SK-N-SH (cell line): ENCODE measurements around the gene NUTF2. TPM values are rescaled to one million over a fixed set of nuclear protein-coding genes. Genes with fewer than 3 reads are reported as not detected.

Experiments used
- CTCF ChIA-PET: fragments of 300-600, 350-600 bp; formaldehyde crosslinking; extraction: SDS; loops from one replicate; lab custom pipeline; 2021; lab: Yijun Ruan, JAX
- POLR2A ChIA-PET: fragments of 350-600 bp; sonication (Branson Sonifier 250); formaldehyde crosslinking; extraction: SDS; loops from one replicate; lab custom pipeline; 2020; ENCODE audit warnings: antibody characterized with exemption, inconsistent platforms; lab: Yijun Ruan, JAX
- DNase-seq: peaks from one replicate; pipeline ENCODE4 v3.0.0; 2012
- H2AFZ ChIP-seq: fragments of 200-600 bp; sonication (generic); 2 replicates; pipeline ENCODE4 v1.8.1; 2016; ENCODE audit warnings: antibody characterized with exemption, mild to moderate bottlenecking, low read depth
- H3F3A ChIP-seq: fragments of 200-600 bp; sonication (generic); replicated peaks from 2 replicates; pipeline ENCODE3; 2016; ENCODE audit warnings: antibody characterized with exemption, mild to moderate bottlenecking; ENCODE audit not compliant: insufficient read depth
- H3K27ac ChIP-seq, 2 experiments: fragments of 200-500 bp in 1 of 2; fragments of 200-600 bp in 1 of 2; sonication (Bioruptor generic) in 1 of 2; sonication (generic), shearing (Covaris generic) in 1 of 2; 2 replicates each; pipeline versions ENCODE4 v1.5.1 to v1.6.1; 2014 to 2016; ENCODE audit warnings: low read depth in 2 of 2, inconsistent platforms in 1 of 2, low read length in 1 of 2, mild to moderate bottlenecking in 1 of 2, mixed read lengths in 1 of 2
- H3K27me3 ChIP-seq: fragments of 200-600 bp; sonication (generic), shearing (Covaris generic); 2 replicates; pipeline ENCODE4 v1.6.1; 2016; ENCODE audit warnings: mixed run types; ENCODE audit not compliant: insufficient read depth
- H3K36me3 ChIP-seq, 2 experiments: fragments of 200-500 bp in 1 of 2; fragments of 200-600 bp in 1 of 2; sonication (Bioruptor generic) in 1 of 2; sonication (generic) in 1 of 2; replicated peaks in 1 of 2; 2 replicates each; pipeline versions ENCODE3 to v1.5.1; 2014 to 2016; ENCODE audit warnings: low read length in 1 of 2, mild to moderate bottlenecking in 1 of 2; ENCODE audit not compliant: insufficient read depth in 2 of 2, control insufficient read depth in 1 of 2
- H3K4me1 ChIP-seq, 2 experiments: fragments of 200-500 bp in 1 of 2; fragments of 200-600 bp in 1 of 2; sonication (Bioruptor generic) in 1 of 2; sonication (generic), shearing (Covaris generic) in 1 of 2; 2 replicates each; pipeline versions ENCODE4 v1.5.1 to v1.6.1; 2014 to 2016; ENCODE audit warnings: low read depth in 1 of 2, low read length in 1 of 2, mixed run types in 1 of 2; ENCODE audit not compliant: insufficient read depth in 2 of 2, control insufficient read depth in 1 of 2
- H3K4me2 ChIP-seq: fragments of 200-600 bp; sonication (generic), shearing (Covaris generic); 2 replicates; pipeline ENCODE4 v1.6.1; 2017; ENCODE audit warnings: mixed run types
- H3K4me3 ChIP-seq, 2 experiments: fragments of 200-500 bp in 1 of 2; fragments of 200-600 bp in 1 of 2; sonication (Bioruptor generic) in 1 of 2; sonication (generic), shearing (Covaris generic) in 1 of 2; 2 replicates each; pipeline versions ENCODE4 v1.5.1 to v1.8.1; 2014 to 2016; ENCODE audit warnings: low read depth in 2 of 2, inconsistent platforms in 1 of 2, low read length in 1 of 2, mild to moderate bottlenecking in 1 of 2, mixed read lengths in 1 of 2, moderate library complexity in 1 of 2
- H3K79me2 ChIP-seq: fragments of 200-600 bp; sonication (generic); 2 replicates; pipeline ENCODE4 v1.8.1; 2017; ENCODE audit warnings: mild to moderate bottlenecking; ENCODE audit not compliant: insufficient read depth
- H3K9ac ChIP-seq: fragments of 200-600 bp; sonication (generic); 2 replicates; pipeline ENCODE4 v1.6.1; 2017; ENCODE audit warnings: mixed run types
- H3K9me2 ChIP-seq: fragments of 200-600 bp; sonication (generic); 2 replicates; pipeline ENCODE4 v1.6.1; 2017; ENCODE audit warnings: mixed run types
- H3K9me3 ChIP-seq: fragments of 200-600 bp; sonication (generic); 2 replicates; pipeline ENCODE4 v1.6.1; 2017; ENCODE audit warnings: mixed run types, mild to moderate bottlenecking, moderate library complexity
- H4K20me1 ChIP-seq: fragments of 200-600 bp; sonication (generic); 2 replicates; pipeline ENCODE4 v1.6.1; 2017; ENCODE audit warnings: mild to moderate bottlenecking, mixed run types; ENCODE audit not compliant: insufficient read depth
- ELF1 ChIP-seq: IDR thresholded peaks from 2 replicates; pipeline ENCODE4 v1.4.0; 2012
- FOXM1 ChIP-seq: IDR thresholded peaks from 2 replicates; pipeline ENCODE4 v1.4.0; 2012; ENCODE audit warnings: low read depth, mild to moderate bottlenecking
- GATA2 ChIP-seq: sonication (generic); formaldehyde crosslinking; IDR thresholded peaks from 2 replicates; pipeline ENCODE4 v1.5.0; 2020; ENCODE audit warnings: mild to moderate bottlenecking, missing genetic modification reagents
- JUND ChIP-seq: IDR thresholded peaks from 2 replicates; pipeline ENCODE4 v1.4.0; 2012
- NFIC ChIP-seq: IDR thresholded peaks from 2 replicates; pipeline ENCODE4 v1.4.0; 2012; ENCODE audit warnings: borderline replicate concordance
- POLR2AphosphoS5 ChIP-seq: IDR thresholded peaks from 2 replicates; pipeline ENCODE4 v1.6.1; 2012; ENCODE audit warnings: low read depth, low read length
- RCOR1 ChIP-seq: fragments of 150-350 bp; IDR thresholded peaks from 2 replicates; pipeline ENCODE4 v1.6.1; 2017; ENCODE audit warnings: antibody characterized with exemption, low read length
- RFX5 ChIP-seq: IDR thresholded peaks from 2 replicates; pipeline ENCODE4 v1.6.1; 2012; ENCODE audit warnings: mild to moderate bottlenecking, improper control_type of control experiment, low read length
- SIN3A ChIP-seq: IDR thresholded peaks from 2 replicates; pipeline ENCODE4 v1.6.1; 2012; ENCODE audit warnings: low read depth, mild to moderate bottlenecking, low read length, moderate library complexity, borderline replicate concordance
- SMC3 ChIP-seq: IDR thresholded peaks from 2 replicates; pipeline ENCODE4 v1.6.1; 2012; ENCODE audit warnings: low read depth, low read length, improper control_type of control experiment
- TAF1 ChIP-seq: IDR thresholded peaks from 2 replicates; pipeline ENCODE4 v1.6.1; 2012; ENCODE audit warnings: low read depth, mild to moderate bottlenecking, low read length, moderate library complexity, borderline replicate concordance
- TCF12 ChIP-seq: IDR thresholded peaks from 2 replicates; pipeline ENCODE4 v1.4.0; 2012
- YY1 ChIP-seq: IDR thresholded peaks from 2 replicates; pipeline ENCODE4 v1.4.0; 2012; ENCODE audit warnings: low read depth, mild to moderate bottlenecking
- WGBS: methylation state at CpG from one replicate; pipeline ENCODE4 v1.1.6; 2017; ENCODE audit warnings: low lambda C conversion rate; 5-methylcytosine and 5-hydroxymethylcytosine counted together
- polyA plus RNA-seq, 3 experiments: library from polyadenylated mRNA; depleted of rRNA; stranded (reverse); fragments of >200 nt; gene quantifications; 2 replicates each; pipeline ENCODE4 v1.2.3, GENCODE V29; 2012
- TF ChIP-seq, protein P1 (sequence below): fragments of 200-600 bp; sonication (generic); IDR thresholded peaks from 2 replicates; pipeline ENCODE4 v1.6.1; 2017; ENCODE audit warnings: antibody characterized with exemption, mild to moderate bottlenecking, moderate library complexity
- TF ChIP-seq, protein P2 (sequence below): IDR thresholded peaks from 2 replicates; pipeline ENCODE4 v1.4.0; 2012; ENCODE audit warnings: low read depth, borderline replicate concordance
- TF ChIP-seq, protein P3 (sequence below): IDR thresholded peaks from 2 replicates; pipeline ENCODE4; 2012
- TF ChIP-seq, protein P4 (sequence below): IDR thresholded peaks from 2 replicates; pipeline ENCODE4 v1.6.1; 2012; ENCODE audit warnings: mild to moderate bottlenecking, low read depth, low read length, moderate library complexity

Gene NUTF2
- polyA plus RNA-seq, 1 of the 3 experiments (the other 2 are of a cell fraction): 449 TPM

DNA sequence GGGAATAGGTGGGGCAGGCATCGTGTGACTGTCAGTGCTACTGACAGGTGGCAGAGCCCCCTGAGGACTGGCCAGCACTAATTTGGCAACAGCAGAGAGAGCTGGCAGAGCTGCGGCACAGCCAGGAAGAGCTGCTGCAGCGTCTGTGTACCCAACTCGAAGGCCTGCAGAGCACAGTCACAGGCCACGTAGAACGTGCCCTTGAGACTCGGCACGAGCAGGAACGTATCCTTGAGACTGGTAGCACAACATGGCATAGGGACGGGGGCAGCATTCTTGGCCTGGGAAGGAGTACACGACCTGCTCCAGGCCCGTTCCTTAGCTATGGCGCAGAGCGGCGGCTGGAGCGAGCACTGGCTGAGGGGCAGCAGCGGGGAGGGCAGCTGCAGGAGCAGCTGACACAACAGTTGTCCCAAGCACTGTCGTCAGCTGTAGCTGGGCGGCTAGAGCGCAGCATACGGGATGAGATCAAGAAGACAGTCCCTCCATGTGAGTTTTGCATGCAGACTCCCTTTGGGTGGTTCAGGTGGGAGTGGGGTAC, 35.0 kb downstream of the NUTF2 start:
- Histone ChIP-seq H3F3A (peaks cover 14% of the 10 kb centered on the region), H3K9me3 (no peaks in the 10 kb centered on the region), H4K20me1 (peaks cover 18% of the 10 kb centered on the region), H3K27ac (no peak overlapping the region), H2AFZ (no peak overlapping the region), H3K4me1 (peaks cover 7 to 13% of the 10 kb centered on the region in 2 experiments; a peak in 2 of 4 replicates), H3K9ac (no peak overlapping the region), H3K4me3 (no peak overlapping the region), H3K4me2 (no peak overlapping the region), H3K27me3 (no peaks in the 10 kb centered on the region), H3K9me2 (no peaks in the 10 kb centered on the region), H3K79me2 (peaks cover 2% of the 10 kb centered on the region; the same call in 1 of the 2 replicates), H3K36me3 (peaks cover 21 to 81% of the 10 kb centered on the region in 2 experiments)
- ChIA-PET CTCF (interaction anchor here (0.8 to 22.4 kb wide), 7 partner anchors 7 to 66 kb away, joined by 3 to 564 read pairs (median 14); partner anchors contain the start of genes CTRL, EDC4, LCAT and PSKH1), POLR2A (interaction anchor here (1.0 to 3.5 kb wide), 3 partner anchors 8 to 53 kb away, joined by 3 to 12 read pairs (median 5); partner anchors contain the start of genes EDC4 and PSKH1)
- TF ChIP-seq RCOR1 (no peak), RFX5 (no peak), SIN3A (no peak), YY1 (no peak), TAF1 (no peak), SMC3 (no peak), ELF1 (no peak), NFIC (no peak), TCF12 (no peak)
- TF ChIP-seq, protein P1, sequence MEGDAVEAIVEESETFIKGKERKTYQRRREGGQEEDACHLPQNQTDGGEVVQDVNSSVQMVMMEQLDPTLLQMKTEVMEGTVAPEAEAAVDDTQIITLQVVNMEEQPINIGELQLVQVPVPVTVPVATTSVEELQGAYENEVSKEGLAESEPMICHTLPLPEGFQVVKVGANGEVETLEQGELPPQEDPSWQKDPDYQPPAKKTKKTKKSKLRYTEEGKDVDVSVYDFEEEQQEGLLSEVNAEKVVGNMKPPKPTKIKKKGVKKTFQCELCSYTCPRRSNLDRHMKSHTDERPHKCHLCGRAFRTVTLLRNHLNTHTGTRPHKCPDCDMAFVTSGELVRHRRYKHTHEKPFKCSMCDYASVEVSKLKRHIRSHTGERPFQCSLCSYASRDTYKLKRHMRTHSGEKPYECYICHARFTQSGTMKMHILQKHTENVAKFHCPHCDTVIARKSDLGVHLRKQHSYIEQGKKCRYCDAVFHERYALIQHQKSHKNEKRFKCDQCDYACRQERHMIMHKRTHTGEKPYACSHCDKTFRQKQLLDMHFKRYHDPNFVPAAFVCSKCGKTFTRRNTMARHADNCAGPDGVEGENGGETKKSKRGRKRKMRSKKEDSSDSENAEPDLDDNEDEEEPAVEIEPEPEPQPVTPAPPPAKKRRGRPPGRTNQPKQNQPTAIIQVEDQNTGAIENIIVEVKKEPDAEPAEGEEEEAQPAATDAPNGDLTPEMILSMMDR: no peak
- no peak for DNase-seq
- WGBS: 95% methylated on average over 19 of the region's 21 CpGs

DNA sequence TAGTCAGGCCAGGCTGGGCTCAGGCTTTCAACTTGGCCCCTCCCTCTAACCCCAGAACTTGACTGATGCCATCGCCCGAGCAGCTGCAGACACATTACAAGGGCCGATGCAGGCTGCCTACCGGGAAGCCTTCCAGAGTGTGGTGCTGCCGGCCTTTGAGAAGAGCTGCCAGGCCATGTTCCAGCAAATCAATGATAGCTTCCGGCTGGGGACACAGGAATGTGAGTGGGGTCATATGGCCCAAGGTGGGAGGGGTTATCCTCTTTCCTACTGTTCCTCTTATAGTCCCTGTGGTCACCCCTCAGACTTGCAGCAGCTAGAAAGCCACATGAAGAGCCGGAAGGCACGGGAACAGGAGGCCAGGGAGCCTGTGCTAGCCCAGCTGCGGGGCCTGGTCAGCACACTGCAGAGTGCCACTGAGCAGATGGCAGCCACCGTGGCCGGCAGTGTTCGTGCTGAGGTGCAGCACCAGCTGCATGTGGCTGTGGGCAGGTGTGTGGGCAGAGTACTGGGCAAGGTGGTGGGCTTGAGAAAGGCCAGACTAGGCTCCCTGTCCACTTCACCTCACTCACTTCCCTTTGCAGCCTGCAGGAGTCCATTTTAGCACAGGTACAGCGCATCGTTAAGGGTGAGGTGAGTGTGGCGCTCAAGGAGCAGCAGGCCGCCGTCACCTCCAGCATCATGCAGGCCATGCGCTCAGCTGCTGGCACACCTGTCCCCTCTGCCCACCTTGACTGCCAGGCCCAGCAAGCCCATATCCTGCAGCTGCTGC, 35.8 kb downstream of the NUTF2 start:
- peaks cover 12% of the 10 kb centered on the region for H4K20me1 ChIP-seq
- H3F3A ChIP-seq: peaks cover 14% of the 10 kb centered on the region
- H3K4me1 ChIP-seq: peaks cover 7 to 13% of the 10 kb centered on the region in 2 experiments; a peak in 2 of 4 replicates
- TF ChIP-seq, protein P2, sequence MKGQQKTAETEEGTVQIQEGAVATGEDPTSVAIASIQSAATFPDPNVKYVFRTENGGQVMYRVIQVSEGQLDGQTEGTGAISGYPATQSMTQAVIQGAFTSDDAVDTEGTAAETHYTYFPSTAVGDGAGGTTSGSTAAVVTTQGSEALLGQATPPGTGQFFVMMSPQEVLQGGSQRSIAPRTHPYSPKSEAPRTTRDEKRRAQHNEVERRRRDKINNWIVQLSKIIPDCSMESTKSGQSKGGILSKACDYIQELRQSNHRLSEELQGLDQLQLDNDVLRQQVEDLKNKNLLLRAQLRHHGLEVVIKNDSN: no peak
- TF ChIP-seq TCF12 (no peak), RFX5 (no peak), JUND (no peak), TAF1 (no peak), RCOR1 (no peak), FOXM1 (no peak), POLR2AphosphoS5 (no peak), GATA2 (CRISPR knock-in tag) (no peak)
- TF ChIP-seq, protein P3, sequence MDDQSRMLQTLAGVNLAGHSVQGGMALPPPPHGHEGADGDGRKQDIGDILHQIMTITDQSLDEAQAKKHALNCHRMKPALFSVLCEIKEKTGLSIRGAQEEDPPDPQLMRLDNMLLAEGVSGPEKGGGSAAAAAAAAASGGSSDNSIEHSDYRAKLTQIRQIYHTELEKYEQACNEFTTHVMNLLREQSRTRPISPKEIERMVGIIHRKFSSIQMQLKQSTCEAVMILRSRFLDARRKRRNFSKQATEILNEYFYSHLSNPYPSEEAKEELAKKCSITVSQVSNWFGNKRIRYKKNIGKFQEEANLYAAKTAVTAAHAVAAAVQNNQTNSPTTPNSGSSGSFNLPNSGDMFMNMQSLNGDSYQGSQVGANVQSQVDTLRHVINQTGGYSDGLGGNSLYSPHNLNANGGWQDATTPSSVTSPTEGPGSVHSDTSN: no peak
- TF ChIP-seq, protein P4, sequence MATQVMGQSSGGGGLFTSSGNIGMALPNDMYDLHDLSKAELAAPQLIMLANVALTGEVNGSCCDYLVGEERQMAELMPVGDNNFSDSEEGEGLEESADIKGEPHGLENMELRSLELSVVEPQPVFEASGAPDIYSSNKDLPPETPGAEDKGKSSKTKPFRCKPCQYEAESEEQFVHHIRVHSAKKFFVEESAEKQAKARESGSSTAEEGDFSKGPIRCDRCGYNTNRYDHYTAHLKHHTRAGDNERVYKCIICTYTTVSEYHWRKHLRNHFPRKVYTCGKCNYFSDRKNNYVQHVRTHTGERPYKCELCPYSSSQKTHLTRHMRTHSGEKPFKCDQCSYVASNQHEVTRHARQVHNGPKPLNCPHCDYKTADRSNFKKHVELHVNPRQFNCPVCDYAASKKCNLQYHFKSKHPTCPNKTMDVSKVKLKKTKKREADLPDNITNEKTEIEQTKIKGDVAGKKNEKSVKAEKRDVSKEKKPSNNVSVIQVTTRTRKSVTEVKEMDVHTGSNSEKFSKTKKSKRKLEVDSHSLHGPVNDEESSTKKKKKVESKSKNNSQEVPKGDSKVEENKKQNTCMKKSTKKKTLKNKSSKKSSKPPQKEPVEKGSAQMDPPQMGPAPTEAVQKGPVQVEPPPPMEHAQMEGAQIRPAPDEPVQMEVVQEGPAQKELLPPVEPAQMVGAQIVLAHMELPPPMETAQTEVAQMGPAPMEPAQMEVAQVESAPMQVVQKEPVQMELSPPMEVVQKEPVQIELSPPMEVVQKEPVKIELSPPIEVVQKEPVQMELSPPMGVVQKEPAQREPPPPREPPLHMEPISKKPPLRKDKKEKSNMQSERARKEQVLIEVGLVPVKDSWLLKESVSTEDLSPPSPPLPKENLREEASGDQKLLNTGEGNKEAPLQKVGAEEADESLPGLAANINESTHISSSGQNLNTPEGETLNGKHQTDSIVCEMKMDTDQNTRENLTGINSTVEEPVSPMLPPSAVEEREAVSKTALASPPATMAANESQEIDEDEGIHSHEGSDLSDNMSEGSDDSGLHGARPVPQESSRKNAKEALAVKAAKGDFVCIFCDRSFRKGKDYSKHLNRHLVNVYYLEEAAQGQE: no peak
- no peak overlapping the region for H3K4me3 ChIP-seq
- ChIA-PET POLR2A (interaction anchor here (1.0 to 3.5 kb wide), 5 partner anchors 9 to 53 kb away, joined by 3 to 12 read pairs (median 5); partner anchors contain the start of genes EDC4 and PSKH1), CTCF (interaction anchor here (0.8 to 22.4 kb wide), 12 partner anchors 8 to 67 kb away, joined by 3 to 564 read pairs (median 9); partner anchors contain the start of genes CTRL, EDC4, LCAT and PSKH1)
- H3K9me2 ChIP-seq: no peaks in the 10 kb centered on the region
- H3K4me2 ChIP-seq: no peak overlapping the region
- H2AFZ ChIP-seq: no peak overlapping the region
- H3K9me3 ChIP-seq: no peaks in the 10 kb centered on the region
- H3K36me3 ChIP-seq: peaks cover 19 to 74% of the 10 kb centered on the region in 2 experiments
- DNase-seq: no peak
- 93% methylated on average over 17 of the region's 18 CpGs for WGBS
- H3K79me2 ChIP-seq: no peaks in the 10 kb centered on the region
- H3K27me3 ChIP-seq: no peaks in the 10 kb centered on the region
- no peak overlapping the region for H3K9ac ChIP-seq
- H3K27ac ChIP-seq: no peak overlapping the region
